CD4-positive, alpha-beta T cell treated with Interleukin-6 at 100 ng/mL for 8 hours (primary cell): ENCODE results near the gene MESP2.

Source experiments
- DNase-seq: peaks from one replicate; pipeline ENCODE4 v3.0.0-alpha.2; 2020; ENCODE audit warnings: mixed read lengths, low spot score

Gene MESP2

DNA sequence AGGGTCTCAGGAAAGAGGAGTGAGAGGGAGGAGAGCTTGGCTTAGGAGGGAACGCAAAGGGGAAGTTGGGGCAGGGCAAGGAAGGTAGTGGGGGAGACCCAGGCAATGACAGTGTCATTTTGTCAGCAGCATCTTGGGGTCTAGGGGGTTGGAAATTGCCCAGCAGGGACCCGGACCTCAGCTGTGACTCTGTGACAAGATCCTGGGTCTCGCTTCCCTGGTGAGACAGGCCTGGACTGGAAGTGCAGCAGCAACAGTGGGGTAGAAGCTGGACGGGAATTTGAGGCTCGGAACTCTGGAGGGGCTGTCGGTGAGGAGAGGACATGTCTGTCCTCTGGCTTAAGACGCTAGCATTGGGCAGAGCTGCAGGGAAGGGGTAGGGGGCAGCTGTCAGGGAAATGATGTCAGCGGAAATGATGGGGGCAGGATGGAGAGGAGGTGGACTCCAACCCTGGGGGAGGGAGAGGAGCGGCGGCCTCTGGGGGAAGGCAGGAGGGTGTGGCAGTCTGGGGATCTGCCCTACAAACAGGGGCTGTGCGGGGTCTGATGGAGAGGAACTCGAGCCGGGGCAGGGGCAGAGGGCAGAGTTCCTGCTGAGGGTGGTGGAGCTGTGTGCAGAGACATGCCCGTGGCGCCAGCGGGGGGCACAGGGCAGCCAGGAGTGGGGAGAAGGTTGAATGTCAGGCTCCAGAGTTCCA is 26.2 kb downstream of the MESP2 start:
- DNase-seq = no peak

DNA sequence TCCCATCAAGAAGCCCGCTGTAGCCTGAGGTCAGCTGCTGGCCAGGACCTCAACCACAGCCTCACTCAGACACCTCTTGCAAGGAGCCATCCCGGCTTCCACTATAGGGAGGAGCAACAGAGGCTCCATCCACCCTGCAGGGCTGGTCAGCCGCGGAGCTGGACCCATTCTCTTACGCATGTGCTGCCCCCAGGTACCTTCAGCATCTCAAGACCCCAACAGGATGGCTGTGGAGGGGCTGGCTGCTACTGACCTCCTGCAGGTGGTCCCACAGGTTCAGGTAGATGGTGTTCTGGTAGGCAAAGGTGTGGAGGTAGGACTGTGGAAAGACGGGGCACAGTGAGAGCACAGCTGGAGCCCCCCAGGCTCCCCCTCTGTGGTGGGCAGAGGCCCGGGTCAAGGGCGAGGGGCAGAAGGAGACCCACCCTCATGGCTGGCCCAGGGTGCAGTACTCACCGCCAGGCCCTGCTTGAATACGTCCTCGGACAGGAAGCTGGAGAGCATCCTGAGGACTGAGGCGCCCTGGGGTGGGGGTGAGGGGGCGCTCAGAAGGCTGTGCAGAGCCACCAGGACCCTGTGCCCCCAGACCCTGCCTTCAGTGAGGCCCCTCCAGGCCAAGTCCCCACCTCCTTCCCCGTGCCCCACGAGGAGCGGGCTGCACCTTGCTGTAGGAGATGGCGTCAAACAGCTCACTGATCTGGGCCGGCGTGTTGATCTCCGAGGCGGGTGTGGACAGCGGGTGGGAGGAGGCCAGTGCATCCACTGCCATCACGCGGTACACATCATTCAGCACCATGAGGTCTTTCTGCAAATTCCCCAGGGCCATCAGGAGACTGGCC is 27.1 kb downstream of the MESP2 start:
- DNase-seq = no peak

DNA sequence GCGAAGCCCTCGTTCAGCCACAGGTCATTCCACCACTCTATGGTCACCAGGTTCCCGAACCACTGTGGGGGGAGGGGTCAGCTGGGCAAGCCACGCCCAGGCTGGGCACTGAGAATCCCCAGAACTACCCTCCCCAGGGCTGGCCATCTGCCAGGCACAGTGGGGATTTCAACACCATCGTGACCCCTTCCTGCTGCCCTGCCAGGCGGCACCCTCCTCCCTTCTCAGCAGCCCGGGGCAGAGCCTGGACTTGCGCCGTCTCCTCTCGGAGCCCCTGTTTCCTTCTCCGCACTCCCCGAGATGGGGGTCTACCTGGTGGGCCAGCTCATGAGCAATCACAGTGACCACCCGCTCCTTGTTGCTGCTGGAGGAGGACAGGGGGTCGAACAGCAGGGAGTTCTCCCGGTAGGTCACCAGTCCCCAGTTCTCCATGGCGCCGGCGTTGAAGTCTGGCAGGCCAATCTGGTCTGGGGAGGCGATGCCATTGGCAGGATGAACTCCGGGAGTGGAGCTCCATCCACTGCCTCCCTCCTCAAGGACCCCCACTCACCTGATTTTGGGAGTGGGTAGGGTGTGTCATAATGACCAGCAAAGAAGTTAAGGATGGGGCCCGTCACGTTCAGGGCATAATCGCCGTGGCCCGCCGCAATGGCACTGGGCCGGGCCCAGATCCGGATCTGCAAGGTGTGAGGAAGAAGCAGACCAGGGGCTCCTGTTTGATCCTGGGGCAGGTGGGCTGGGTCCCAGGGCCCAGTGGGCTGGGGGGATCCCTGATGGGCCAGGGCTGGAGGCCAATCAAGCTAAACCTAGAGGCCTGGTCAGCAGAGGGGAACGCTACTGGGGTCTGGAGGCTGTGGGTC is 28.0 kb downstream of the MESP2 start:
- no peak for DNase-seq

DNA sequence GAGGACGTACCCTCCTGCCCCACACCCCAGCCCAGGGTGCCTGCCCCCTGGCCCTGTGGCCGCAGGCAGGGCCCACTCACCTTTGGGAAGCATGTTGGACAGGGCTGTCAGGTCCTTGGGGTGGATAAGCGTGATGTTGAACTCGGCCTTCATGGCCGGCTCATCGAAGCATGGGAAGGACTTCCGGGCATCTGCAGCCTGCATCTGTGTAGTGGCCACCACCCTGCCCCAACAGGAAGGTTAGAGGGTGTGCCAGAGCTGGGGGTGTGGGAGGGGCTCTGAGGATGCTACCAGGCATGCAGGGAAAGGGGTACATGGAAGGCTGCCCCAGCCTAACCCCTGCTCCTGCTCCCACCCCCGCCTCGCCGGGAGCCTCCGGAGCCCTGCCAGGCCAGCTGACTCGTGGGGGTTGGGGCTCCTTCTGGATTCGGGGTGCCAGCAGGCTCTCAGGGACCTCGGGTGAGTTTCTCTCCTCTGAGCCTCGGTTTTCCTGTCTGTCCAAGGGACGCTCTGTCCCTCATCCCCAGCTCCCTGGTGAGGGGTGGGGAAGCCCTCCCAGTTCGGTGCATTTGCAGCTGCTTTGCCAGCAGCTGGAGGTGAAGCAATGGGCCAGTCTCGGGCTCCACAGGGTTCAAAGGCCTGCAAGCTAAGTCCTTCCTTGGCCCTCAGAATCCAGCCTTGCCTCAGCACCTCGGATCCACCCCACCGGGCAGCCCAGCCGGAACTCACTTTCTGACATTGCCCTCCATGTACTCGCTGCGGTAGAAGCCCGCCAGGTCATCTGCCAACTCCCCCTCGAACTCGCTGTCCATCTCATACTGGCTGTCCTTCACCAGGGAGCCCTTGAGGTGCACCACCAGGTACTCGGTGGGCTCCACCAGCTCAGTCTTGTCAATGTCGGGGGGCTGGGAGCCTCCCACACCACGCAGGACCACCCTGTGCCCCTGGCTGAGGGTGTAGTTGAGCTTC is 29.4 kb downstream of the MESP2 start:
- DNase-seq = no peak

DNA sequence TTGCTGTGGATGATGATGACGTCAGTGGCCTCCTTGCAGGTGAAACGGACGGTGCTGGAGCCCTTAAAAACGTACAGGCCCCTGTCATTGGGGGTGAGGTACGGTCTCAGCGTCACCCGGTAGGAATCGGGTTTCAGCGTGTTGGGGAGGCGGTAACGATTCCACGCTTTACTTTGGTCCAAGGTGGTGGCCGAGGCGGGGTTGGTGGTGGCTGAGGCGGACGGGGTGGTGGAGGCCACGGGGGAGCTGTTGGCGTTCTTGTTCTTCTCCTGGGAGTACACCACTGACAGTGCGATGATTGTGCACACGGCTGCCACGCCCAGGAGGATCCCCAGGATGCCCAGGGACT is 30.1 kb downstream of the MESP2 start:
- no peak for DNase-seq

DNA sequence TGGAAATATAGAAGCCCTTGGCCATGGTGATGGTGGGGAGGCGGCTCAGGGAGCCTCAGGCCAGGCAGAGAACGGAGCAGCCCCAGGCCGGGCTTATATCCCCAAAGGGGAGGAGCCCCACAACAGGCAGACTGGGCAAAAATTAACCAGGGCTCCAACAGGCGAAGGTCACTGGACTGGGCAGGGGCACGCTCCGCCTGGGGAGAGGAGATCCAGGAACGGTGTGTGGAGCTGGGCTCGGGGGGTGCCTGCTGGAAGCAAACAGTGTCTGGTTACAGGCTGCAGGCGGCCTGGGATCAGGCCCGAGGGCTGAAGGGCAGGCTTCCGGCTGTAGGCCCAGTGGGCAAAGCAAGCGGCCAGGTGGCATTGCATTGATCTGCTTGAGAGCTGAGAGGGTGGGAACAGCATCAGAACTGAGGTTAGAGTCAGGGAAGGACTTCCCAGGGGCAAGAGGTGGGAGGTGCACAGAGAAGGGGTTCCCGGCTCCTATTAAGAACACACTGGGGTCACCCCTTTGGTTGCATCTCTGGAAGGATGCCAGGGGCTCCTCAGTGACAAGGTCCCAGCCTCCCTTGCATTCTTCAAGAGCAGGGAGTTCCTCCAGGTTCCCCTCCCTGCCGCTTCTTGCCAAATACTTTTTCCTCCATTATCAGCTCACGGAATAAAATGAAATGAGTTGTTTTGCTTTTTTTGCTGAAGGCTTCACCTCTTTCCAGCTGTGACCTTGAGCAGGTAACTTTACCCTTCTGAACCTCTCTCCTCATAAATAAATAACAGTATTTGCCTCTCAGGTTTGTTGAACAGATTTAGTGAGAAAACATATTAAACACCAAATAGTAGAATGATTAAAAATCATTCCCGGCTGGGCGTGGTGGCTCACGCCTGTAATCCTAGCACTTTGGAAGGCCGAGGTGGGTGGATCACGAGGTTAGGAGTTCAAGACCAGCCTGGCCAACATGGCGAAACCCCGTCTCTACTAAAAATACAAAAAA is 30.7 kb downstream of the MESP2 start:
- DNase-seq = no peak

DNA sequence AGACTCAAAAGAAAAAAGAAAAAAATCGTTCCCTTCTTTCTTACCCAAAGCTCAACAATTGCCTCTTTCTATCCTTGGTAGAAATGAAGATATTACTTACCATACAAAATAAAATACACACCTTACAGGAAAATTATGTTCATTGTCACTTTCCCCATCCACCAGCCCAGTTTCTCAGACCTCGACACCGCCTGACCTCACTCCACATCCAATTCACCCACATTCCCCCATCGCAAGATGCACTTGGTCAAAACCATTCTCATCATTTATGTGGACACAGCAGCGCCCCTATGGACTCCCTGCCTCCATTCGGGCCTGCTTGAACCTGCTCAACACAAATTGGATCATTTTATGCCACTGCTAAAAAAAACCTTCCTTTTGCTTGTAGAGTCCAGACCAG is 31.6 kb downstream of the MESP2 start:
- DNase-seq = no peak

DNA sequence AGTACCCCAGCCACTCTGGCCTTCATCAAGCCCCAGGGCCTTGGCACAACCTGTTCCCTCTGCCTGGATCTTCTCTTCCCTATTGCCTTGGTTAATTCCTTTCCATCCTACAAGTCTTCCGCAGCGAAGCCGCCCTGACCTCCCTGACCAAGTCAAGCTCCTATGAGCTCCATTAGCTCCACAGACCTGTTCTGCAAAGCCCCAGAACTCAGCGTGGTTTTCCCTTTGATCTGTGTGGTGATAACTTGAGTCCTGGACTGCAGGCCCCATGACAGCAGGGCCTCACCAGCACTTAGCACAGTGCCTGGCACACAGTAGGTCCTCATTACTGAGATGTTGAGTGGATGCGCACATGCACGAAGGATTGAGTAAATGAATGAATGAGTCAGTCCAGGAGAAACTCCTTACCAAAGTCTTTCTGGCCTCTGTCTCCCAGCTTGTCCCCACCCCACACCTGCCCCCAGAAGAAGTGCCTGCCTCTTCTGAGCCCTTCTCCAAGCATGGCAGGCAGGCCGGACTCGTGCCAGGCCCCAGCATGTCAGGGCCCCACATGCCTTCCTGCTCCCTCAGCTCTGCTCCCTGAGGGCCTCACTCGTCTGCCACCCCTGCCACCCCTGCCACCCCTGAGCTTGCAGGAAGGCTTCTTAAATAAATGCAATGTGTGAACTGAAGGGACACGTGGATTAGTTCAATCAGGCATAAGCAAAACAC is 32.2 kb downstream of the MESP2 start:
- DNase-seq = no peak

DNA sequence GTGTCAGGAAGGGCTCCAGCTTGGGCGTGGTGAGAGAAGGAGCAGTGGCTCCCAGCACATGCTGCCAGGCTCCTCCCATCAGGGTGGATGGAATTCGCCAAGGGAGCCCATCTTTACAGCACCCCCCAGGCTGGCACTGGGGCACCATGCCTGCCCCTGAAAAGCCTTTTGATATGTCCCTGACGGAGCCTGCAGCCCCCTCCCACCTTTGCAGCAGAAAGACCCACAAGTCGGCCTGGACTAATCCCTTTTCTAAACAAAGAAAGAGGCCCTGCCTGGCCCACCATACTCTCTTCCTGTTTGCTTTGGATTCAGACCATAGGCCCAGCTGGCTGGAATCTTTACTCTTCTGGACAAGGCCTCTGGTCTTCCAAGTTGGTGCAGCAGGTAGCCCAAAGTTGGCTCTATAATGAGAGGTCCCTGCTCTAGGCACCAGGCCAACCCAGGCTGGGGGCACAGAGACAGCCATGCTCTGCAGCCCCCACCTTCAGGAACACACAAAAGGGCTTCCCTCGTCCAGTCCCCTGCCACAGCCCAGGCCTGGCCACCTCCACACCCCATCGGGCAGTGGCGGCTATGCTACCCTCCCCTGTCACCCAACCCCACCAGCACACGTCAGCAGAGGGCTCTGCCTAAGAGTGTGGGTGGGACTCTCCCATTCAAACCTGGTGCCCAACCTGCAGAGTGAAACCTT is 33.1 kb downstream of the MESP2 start:
- DNase-seq = no peak

DNA sequence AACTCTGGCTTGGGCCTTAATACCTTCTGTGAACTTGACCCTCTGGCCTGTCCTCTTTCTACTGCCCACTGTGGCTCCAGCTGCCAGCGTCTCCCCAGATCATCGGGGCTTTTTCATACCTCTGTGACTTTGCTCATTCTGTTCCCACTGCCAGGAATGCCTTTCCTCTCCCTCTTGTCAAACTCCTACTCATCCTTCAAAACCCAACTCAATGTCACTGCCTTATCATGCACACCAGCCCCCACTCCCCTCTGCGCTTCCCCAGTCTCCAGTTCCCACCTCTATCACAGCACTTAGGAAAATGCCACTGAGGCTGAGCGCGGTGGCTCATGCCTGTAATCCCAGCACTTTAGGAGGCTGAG is 33.6 kb downstream of the MESP2 start:
- no peak for DNase-seq

DNA sequence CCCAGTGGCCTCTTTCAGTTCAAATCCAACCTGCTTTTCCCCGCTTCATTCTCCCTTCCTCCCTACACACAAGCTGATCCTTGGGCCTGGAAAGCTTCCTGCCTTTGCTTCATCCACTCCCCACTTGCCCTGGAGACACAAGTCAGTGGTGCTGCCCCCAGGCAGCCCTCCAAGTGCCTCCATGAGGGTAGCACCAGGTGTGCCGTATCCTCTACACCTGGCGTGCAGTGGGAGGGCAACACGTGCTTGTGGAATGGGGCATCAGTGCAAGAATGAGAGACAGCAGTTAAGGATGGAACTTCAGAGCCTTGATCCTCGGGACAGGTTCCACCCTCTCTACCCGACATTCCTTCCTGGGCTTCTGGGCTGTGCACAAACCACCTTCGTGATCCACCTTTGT is 34.7 kb downstream of the MESP2 start:
- DNase-seq = no peak

DNA sequence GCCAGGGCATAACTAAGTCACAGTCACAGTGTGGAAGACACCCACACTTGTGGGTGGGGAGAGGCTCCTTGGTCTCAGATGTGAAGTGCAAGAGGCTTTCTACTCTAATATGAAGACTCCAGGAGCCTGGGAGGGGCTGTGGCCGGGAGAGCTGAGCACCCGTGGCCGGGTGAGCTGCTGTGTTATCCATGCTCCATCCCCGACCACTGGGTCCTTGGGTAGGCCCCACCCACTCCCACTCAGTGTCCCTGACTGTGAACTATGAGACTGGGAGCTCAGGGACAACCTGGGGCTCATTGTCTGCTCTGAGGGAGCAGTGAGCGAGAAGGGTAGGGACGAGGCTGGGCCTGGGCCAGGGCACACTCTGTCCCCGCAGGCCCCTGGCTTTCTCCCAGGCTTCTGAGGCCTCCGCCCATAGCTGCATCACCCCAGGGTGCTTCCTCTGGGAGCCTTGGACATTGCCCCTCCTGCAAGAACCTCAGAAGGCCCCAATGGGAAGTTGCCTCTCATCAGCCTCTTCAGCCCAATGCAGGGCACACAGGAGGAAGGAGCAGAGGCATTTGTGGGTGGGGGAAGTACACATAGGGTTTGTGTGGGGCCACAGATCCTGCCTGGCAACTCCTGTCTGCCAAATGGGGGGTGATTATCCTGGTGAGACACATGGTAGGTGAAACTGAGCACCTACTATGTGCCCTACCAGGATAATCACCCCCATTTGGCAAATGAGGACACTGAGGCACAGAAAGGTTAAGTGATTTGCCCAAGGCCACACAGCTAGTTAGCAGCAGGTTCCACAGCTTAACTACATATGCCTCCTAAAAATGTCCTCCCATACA is 36.1 kb downstream of the MESP2 start:
- DNase-seq = no peak

DNA sequence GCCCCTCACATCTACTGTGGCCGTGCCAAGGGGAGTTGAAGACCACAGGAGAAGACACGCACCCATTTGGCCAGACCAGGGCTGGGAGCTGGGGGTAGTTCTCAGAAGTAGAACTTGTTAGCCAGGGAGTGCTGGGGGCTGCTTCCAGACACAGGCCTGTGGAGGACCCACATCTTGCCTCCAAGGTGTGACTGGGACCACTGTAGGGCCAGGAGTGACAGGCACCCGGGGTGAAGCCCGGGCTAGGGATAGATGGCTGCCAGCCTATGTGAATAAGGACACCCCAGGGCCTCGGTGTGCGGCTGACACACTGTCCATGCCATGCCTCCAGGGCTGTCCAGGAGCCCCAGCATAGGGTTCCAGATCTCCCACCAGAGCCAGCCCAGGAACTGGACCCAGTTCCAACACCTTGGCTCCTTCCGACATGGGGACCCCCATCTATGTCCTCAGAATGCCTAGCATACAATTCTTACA is 36.8 kb downstream of the MESP2 start:
- no peak for DNase-seq

DNA sequence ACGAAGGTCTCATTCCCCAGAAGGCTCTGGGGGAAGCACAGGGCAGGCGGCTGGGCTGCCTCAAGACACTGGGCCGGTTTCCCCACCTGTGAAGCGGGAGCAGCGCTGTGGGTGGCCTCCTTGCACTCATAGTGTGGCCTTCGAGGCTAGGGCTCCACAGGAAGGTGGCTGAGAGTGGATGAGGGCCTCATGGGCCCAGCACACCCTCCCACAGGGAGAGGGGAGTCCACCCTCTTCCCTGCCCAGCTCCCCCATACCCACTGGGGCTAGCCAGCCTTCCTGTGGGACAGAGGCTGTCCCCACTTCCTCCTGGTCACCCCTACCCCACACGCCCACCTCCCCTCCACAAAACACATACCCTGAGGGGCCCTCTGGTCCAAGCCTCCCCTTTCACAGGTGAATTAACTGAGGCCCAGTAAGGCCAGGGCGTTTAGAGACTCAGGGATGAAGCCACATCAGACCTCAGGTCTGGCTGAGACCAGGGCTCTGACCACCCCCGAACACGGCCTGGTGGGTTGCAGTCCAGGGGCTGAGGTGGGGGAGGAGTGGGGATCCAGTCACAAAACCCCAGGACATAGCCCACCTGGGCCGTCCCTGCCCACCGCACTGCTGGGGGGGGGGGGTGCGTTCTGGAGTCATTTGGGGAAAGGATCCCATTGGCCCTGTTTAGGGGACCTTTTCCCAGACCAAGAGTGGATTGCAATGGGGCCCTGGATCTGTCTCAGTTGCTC is 37.4 kb downstream of the MESP2 start:
- DNase-seq = no peak

DNA sequence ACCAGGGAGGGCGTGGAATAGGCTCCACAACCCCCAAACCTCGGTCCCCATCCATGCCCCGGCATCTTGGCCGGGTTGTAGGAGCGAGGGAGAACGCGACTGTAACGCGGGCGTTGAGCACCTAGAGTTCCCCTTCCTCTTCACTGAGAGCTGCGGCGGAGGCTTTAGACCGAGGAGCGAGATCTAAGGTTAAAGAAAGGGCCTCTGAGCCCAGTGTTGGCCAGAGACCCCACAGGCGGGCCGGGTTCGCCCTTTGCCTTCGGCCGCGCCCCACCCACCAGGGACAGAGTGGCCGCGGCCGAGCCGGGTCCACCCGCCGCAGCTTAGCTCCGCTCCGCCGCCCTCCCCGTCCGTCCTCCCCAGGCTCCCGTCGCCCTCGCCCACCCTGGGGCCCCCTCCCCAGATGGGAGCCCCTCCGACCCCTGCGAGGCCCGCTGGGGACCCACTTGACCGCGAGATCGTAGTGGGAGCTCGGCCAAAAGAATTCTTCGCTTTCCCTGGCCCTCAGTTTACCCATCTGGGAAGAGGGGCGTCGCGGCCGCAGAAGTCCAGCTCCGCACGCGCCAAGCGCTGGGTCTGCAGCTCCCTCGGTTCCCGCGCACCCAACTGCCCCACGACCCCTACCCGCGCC is 38.1 kb downstream of the MESP2 start:
- no peak for DNase-seq

DNA sequence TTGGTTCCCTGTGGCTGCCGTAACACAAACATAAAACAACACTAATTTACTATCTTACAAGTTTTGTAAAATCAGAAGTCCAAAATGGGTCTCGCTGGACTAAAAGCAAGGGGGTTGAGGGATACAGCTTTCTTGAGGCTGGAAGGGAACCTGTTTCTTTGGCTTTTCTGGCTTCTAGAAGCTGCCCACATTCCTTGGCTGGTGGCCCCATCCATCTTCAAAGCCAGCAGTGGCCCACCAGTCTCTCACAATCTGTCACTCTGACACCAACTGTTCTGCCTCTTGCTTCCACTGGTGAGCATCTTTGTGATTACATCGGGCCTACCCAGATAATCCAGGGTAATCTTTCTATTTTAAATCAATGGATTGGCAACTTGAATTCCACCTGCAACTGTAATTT is 39.6 kb downstream of the MESP2 start:
- no peak for DNase-seq

DNA sequence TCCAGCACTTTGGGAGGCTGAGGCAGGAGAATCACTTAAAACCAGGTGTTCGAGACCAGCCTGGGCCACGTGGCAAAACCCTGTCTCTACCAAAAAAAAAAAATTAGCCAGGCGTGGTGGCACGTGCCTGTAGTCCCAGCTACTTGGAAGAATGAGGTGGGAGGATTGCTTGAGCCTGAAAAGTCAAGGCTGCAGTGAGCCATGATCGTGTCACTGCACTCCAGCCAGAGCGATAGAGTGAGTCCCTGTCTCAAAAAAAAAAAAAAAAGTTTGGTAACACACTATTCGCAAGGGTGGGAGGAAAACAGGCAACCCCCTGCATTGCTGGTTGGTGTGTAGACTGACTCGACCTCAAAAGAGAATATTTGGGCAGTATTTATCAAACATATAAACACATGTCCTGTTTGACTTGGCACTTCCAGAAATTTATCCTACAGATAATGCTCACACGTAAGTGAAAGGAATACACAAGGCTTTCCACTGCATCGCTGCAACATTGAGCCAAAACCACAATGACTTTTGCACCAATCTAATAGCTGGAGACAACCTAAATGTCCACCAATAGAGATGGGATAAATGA is 41.7 kb downstream of the MESP2 start:
- DNase-seq = no peak
